Tibial nerve (tissue), 4 donors: ENCODE data around the gene XIAP.

Experiments used
- EP300 ChIP-seq, 2 donors: sonication (generic); formaldehyde crosslinking; IDR thresholded peaks; one replicate each; pipeline ENCODE4 v1.6.1; 2017; ENCODE audit warnings: antibody characterized with exemption in 2 of 2, mild to moderate bottlenecking in 1 of 2
- POLR2A ChIP-seq, 2 donors: fragments of 450-650 bp; IDR thresholded peaks; one replicate each; pipeline ENCODE4 v1.6.1; 2017; ENCODE audit warnings: antibody characterized with exemption in 2 of 2, mild to moderate bottlenecking in 2 of 2, moderate library complexity in 2 of 2
- TF ChIP-seq, protein P1 (sequence below), 5 experiments: fragments of 200-600 bp in 3 of 5; fragments of 450-650 bp in 2 of 5; sonication (generic) in 3 of 5; IDR thresholded peaks; one replicate each; pipeline ENCODE4 v1.5.1; 2016 to 2019; ENCODE audit warnings: antibody characterized with exemption in 5 of 5, mild to moderate bottlenecking in 3 of 5, moderate library complexity in 2 of 5

DNA sequence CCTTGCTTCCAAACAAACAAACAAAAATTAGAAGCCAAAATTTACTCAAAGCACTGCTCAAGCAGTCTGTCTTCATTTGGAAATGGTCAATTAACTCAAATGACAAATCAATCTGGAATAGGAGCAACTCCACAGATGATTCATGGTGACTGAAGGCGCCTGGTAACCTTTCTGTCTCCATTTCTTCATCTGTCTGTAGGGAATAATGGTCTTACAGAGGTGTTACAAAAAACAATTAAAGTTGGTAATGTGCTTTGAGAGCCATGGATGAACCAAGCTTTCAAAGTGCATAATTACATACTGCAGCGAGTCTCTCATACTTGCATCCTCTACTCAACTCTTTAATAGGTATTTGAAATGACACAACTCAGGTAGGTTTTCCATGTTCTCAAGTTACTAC is 63.4 kb downstream of the XIAP start:
- no peak for TF ChIP-seq EP300 (IDR thresholded peaks at IDR 0.05)
- TF ChIP-seq, protein P1, sequence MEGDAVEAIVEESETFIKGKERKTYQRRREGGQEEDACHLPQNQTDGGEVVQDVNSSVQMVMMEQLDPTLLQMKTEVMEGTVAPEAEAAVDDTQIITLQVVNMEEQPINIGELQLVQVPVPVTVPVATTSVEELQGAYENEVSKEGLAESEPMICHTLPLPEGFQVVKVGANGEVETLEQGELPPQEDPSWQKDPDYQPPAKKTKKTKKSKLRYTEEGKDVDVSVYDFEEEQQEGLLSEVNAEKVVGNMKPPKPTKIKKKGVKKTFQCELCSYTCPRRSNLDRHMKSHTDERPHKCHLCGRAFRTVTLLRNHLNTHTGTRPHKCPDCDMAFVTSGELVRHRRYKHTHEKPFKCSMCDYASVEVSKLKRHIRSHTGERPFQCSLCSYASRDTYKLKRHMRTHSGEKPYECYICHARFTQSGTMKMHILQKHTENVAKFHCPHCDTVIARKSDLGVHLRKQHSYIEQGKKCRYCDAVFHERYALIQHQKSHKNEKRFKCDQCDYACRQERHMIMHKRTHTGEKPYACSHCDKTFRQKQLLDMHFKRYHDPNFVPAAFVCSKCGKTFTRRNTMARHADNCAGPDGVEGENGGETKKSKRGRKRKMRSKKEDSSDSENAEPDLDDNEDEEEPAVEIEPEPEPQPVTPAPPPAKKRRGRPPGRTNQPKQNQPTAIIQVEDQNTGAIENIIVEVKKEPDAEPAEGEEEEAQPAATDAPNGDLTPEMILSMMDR (IDR thresholded peaks at IDR 0.05), result no peak
- TF ChIP-seq POLR2A (IDR thresholded peaks at IDR 0.05), result no peak
